K562 (cell line): Measurements from ENCODE around the gene DENND1A. TPM values are rescaled to one million over a fixed set of nuclear protein-coding genes. Genes with fewer than 3 reads are reported as not detected.
"Not testable (repeated sequence)": the region's sequence is repeated elsewhere in the genome, so short reads cannot be mapped to it uniquely, and the experiment has no call there.

Experiments
- ATAC-seq: fragments of 200-7000 bp; cut with Tn5 transposase; 3 replicates; pipeline ENCODE4 v1.9.1; 2020; ENCODE audit warnings: moderate library complexity
- BruUV-seq: library from RNA; stranded (reverse); fragments of 400-500 nt; replicated peaks from 2 replicates; lab custom pipeline; 2021; lab: Mats Ljungman, UMichigan
- CTCF ChIA-PET: fragments of 300-600 bp; formaldehyde crosslinking; extraction: SDS; loops from one replicate; lab custom pipeline; 2021; ENCODE audit warnings: low intra/inter-chr PET ratio; lab: Yijun Ruan, JAX
- POLR2A ChIA-PET: fragments of 300-600, 350-650 bp; sonication (Branson Sonifier 250); formaldehyde crosslinking; extraction: SDS; loops from one replicate; lab custom pipeline; 2021; ENCODE audit warnings: antibody characterized with exemption, inconsistent platforms; lab: Yijun Ruan, JAX
- DNase-seq, 4 experiments: peaks; one replicate each; pipeline versions ENCODE4 v3.0.0 to v3.0.0-alpha.2; 2011 to 2018; ENCODE audit warnings: low spot score in 3 of 4, mixed read lengths in 3 of 4; ENCODE audit errors: extremely low read depth in 1 of 4
- FAIRE-seq: peaks from 2 replicates; lab custom pipeline; 2011; peaks lifted over from hg19 to GRCh38; lab: Jason Lieb, UNC
- H2AFZ ChIP-seq: 2 replicates; pipeline ENCODE4 v1.6.0; 2011; ENCODE audit warnings: low read depth, low read length, control low read depth, inconsistent platforms
- H3K27ac ChIP-seq: fragments of 200-600 bp; 3 replicates; pipeline ENCODE4 v1.8.0; 2011; ENCODE audit warnings: low read depth, mild to moderate bottlenecking, control low read depth, inconsistent platforms, low read length, moderate library complexity, mixed read lengths; ENCODE audit errors: extremely low read depth
- H3K27me3 ChIP-seq, 2 experiments: fragments of 300-600 bp in 1 of 2; 2 replicates in 1 of 2; 3 replicates in 1 of 2; pipeline versions ENCODE4 v1.6.0 to v1.8.0; 2011; ENCODE audit warnings: inconsistent platforms in 2 of 2, low read length in 2 of 2, mild to moderate bottlenecking in 1 of 2, mixed read lengths in 1 of 2, moderate library complexity in 1 of 2; ENCODE audit not compliant: control insufficient read depth in 2 of 2, insufficient read depth in 2 of 2
- H3K36me3 ChIP-seq: fragments of 300-600 bp; 3 replicates; pipeline ENCODE4 v1.8.0; 2011; ENCODE audit warnings: mild to moderate bottlenecking, low read length, inconsistent platforms; ENCODE audit not compliant: control insufficient read depth, insufficient read depth
- H3K4me1 ChIP-seq, 2 experiments: fragments of 200-600 bp in 1 of 2; replicated peaks in 1 of 2; 2 replicates in 1 of 2; 3 replicates in 1 of 2; pipeline versions ENCODE4 v1.5.1 to v1.8.0; 2011; ENCODE audit warnings: inconsistent platforms in 2 of 2, low read length in 2 of 2, mild to moderate bottlenecking in 1 of 2, mixed read lengths in 1 of 2, moderate library complexity in 1 of 2; ENCODE audit not compliant: control insufficient read depth in 2 of 2, insufficient read depth in 2 of 2
- H3K4me2 ChIP-seq: 2 replicates; pipeline ENCODE4 v1.6.1; 2011; ENCODE audit warnings: low read length, control low read depth, inconsistent platforms, mixed read lengths; ENCODE audit not compliant: insufficient read depth
- H3K4me3 ChIP-seq: fragments of 200-600 bp; sonication (generic), shearing (Covaris generic); 2 replicates; pipeline ENCODE4 v1.5.1; 2016; ENCODE audit warnings: control low read depth, inconsistent platforms
- H3K79me2 ChIP-seq: fragments of 200-600 bp; 3 replicates; pipeline ENCODE4 v1.8.0; 2011; ENCODE audit warnings: low read length, inconsistent platforms; ENCODE audit not compliant: control insufficient read depth, insufficient read depth
- H3K9ac ChIP-seq, 2 experiments: 2 replicates each; pipeline versions ENCODE4 v1.6.0 to v1.6.1; 2011; ENCODE audit warnings: low read depth in 2 of 2, low read length in 2 of 2, control low read depth in 1 of 2, inconsistent platforms in 1 of 2, mild to moderate bottlenecking in 1 of 2, mixed read lengths in 1 of 2; ENCODE audit not compliant: insufficient read depth in 1 of 2
- H3K9me1 ChIP-seq: one replicate; pipeline ENCODE4 v1.6.0; 2011; ENCODE audit warnings: inconsistent platforms, mild to moderate bottlenecking, low read length, moderate library complexity; ENCODE audit not compliant: control insufficient read depth, insufficient read depth
- H3K9me3 ChIP-seq: replicated peaks from 2 replicates; pipeline ENCODE4 v1.5.1; 2011; ENCODE audit warnings: low read depth, low read length, inconsistent platforms; ENCODE audit not compliant: control insufficient read depth, insufficient read depth
- H4K20me1 ChIP-seq: replicated peaks from 2 replicates; pipeline ENCODE4 v1.6.1; 2011; ENCODE audit warnings: low read length, inconsistent platforms, mixed read lengths; ENCODE audit not compliant: control insufficient read depth, insufficient read depth
- NFIC ChIP-seq: fragments of 450-650 bp; IDR thresholded peaks from 2 replicates; pipeline ENCODE4 v1.6.1; 2017; ENCODE audit warnings: mild to moderate bottlenecking, inconsistent platforms
- SOX6 ChIP-seq: fragments of 450-650 bp; IDR thresholded peaks from 2 replicates; pipeline ENCODE4 v1.6.1; 2014; ENCODE audit warnings: mild to moderate bottlenecking
- ZNF316 ChIP-seq: fragments of 450-650 bp; IDR thresholded peaks from 2 replicates; pipeline ENCODE4 v1.6.1; 2016
- ZNF707 ChIP-seq: fragments of 250-450 bp; sonication (Bioruptor Pico); conservative IDR thresholded peaks from 2 replicates; pipeline ENCODE4 v1.8.0; 2022; ENCODE audit warnings: inconsistent platforms, mild to moderate bottlenecking, moderate library complexity
- WGBS: fragments of 100-300 bp; shearing (Covaris generic); methylation state at CpG from one replicate; pipeline ENCODE4 v1.1.6; 2016; ENCODE audit warnings: low coverage, mixed read lengths; ENCODE audit not compliant: insufficient coverage; ENCODE audit errors: missing lambda C conversion rate; 5-methylcytosine and 5-hydroxymethylcytosine counted together
- in situ Hi-C: fragments of 300-500 bp; cut with MboI; formaldehyde crosslinking; loops from 4 replicates; pipeline ENCODE4 v1.15.0; 2018; ENCODE audit warnings: inconsistent platforms, mixed read lengths
- intact Hi-C: fragments of 100-400 bp; cut with micrococcal nuclease; formaldehyde crosslinking; loops from 2 replicates; pipeline ENCODE4 v1.14.2; 2022
- polyA plus RNA-seq, 8 experiments: library from polyadenylated mRNA; depleted of rRNA in 4 of 8; stranded (reverse) in 5 of 8; unstranded in 3 of 8; fragments of >200 nt; fragmentation: Nextera tagmentation in 2 of 8; fragmentation: Illumina TruSeq in 1 of 8; extraction: Ambion mirVana in 2 of 8; extraction: Trizol in 1 of 8; gene quantifications; 2 replicates each; pipeline versions ENCODE4 v1.2.1 to v1.2.3, GENCODE V29; 2011 to 2014; ENCODE audit warnings: inconsistent platforms in 1 of 8, missing spikeins in 1 of 8
- total RNA-seq, 7 experiments: library from RNA; depleted of rRNA in 6 of 7; stranded (reverse); fragments of >200 nt in 6 of 7; fragmentation: Illumina TruSeq in 2 of 7; extraction: Trizol in 2 of 7; gene quantifications; 2 replicates each; pipeline versions ENCODE4 v1.2.1 to v1.2.3, GENCODE V29; 2011 to 2021; ENCODE audit warnings: low replicate concordance in 1 of 7
- TF ChIP-seq, protein P1 (sequence below): sonication (generic); IDR thresholded peaks from 2 replicates; pipeline ENCODE4 v1.6.1; 2016
- TF ChIP-seq, protein P2 (sequence below): sonication (generic); formaldehyde crosslinking; IDR thresholded peaks from 2 replicates; pipeline ENCODE4 v1.8.1; 2022; ENCODE audit warnings: missing genetic modification reagents

Gene DENND1A
- total and polyA plus RNA-seq, 9 of the 15 experiments (the other 6 are each of a cell fraction or from before 2014, with no cell fraction given), result 7.6 to 29.5 (median 15.7) TPM

DNA sequence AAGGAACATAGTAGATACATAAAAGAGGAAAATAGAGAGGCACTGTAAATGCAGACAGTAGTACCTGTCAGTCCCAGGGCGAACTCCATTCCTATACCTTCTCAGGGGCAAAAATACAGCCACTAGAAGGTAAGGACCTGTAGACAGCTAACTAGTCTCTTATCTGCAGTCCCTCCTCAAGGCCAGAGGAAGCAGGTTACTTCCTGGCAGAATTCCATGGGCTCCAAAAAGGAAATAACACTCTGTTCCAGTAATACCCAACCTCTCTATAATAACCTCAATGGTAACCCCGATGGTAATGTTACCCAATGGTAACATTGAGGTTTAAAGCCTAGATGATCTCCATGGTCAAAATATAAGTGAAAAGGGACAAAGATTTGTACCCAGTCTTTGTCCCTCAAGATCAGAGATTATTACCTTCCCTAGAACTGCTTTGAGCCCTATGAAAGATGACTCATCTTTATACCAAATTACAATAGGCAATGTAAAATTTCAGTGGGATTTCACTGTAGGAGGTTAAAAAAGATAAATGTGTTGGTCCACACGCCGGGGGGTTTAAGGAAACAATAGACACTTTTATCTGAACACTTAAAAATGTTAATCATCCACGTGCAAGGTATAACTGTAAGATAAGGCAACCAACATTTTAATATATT lies 113.0 kb downstream of the DENND1A start (continued):
- TF ChIP-seq, protein P1, sequence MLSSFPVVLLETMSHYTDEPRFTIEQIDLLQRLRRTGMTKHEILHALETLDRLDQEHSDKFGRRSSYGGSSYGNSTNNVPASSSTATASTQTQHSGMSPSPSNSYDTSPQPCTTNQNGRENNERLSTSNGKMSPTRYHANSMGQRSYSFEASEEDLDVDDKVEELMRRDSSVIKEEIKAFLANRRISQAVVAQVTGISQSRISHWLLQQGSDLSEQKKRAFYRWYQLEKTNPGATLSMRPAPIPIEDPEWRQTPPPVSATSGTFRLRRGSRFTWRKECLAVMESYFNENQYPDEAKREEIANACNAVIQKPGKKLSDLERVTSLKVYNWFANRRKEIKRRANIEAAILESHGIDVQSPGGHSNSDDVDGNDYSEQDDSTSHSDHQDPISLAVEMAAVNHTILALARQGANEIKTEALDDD, result peak; percentile 84
- TF ChIP-seq, protein P2, sequence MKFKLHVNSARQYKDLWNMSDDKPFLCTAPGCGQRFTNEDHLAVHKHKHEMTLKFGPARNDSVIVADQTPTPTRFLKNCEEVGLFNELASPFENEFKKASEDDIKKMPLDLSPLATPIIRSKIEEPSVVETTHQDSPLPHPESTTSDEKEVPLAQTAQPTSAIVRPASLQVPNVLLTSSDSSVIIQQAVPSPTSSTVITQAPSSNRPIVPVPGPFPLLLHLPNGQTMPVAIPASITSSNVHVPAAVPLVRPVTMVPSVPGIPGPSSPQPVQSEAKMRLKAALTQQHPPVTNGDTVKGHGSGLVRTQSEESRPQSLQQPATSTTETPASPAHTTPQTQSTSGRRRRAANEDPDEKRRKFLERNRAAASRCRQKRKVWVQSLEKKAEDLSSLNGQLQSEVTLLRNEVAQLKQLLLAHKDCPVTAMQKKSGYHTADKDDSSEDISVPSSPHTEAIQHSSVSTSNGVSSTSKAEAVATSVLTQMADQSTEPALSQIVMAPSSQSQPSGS (CRISPR knock-in tag), result no peak
- no peak for TF ChIP-seq ZNF316
- peak; percentile 62 for TF ChIP-seq NFIC
- TF ChIP-seq ZNF707 (CRISPR knock-in tag), result no peak
- TF ChIP-seq SOX6, result peak; percentile 30; the same call in 1 of the 2 replicates

DNA sequence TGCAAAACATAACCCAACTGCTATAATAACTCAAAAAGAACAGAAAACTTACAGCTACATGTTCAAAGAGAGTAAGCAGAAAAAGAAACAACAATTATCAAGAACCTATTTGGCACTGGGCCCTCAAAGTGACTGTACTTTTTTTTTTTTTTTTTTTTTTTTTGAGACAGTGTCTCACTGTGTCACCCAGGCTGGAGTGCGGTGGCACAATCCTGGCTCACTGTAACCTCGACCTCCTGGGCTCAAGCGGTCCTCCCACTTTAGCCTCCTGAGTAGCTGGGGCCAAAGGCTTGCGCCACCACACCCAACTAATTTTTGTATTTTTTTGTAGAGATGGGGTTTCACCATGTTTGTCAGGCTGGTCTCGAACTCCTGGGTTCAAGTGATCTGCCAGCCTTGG lies 114.1 kb downstream of the DENND1A start:
- H3K27ac ChIP-seq, POLR2A ChIA-PET, BruUV-seq, H3K4me2 ChIP-seq, CTCF ChIA-PET, H3K36me3 ChIP-seq, intact Hi-C loops, FAIRE-seq, ATAC-seq, H3K9ac ChIP-seq, H3K79me2 ChIP-seq, H2AFZ ChIP-seq, H4K20me1 ChIP-seq, H3K9me1 ChIP-seq, DNase-seq, in situ Hi-C loops, H3K4me3 ChIP-seq, H3K27me3 ChIP-seq, H3K9me3 ChIP-seq, H3K4me1 ChIP-seq: not testable (repeated sequence)
- 79% methylated on average over 4 of the region's 5 CpGs for WGBS
